Calu3 (cell line): ENCODE data around the gene GPR153. TPM values are rescaled to one million over a fixed set of nuclear protein-coding genes. Genes with fewer than 3 reads are reported as not detected.

Experiments
- BruUV-seq: library from RNA; stranded (reverse); fragments of 400-500 nt; replicated peaks from 2 replicates; lab custom pipeline; 2021; lab: Mats Ljungman, UMichigan
- CTCF ChIA-PET: fragments of 300-600 bp; sonication (Branson Sonifier 250); formaldehyde crosslinking; loops from one replicate; lab custom pipeline; 2022; ENCODE audit warnings: antibody characterized with exemption; lab: Charles Lee
- DNase-seq: peaks from one replicate; pipeline ENCODE4 v3.0.0; 2022
- H3K27ac Mint-ChIP-seq: one replicate; pipeline ENCODE4 v1.8.0; 2022; ENCODE audit warnings: mixed read lengths; ENCODE audit not compliant: unreplicated experiment
- H3K27me3 Mint-ChIP-seq: one replicate; pipeline ENCODE4 v1.8.0; 2022; ENCODE audit warnings: mixed read lengths; ENCODE audit not compliant: unreplicated experiment
- H3K36me3 Mint-ChIP-seq: one replicate; pipeline ENCODE4 v1.8.0; 2022; ENCODE audit warnings: mild to moderate bottlenecking, moderate library complexity, mixed read lengths; ENCODE audit not compliant: insufficient read depth, unreplicated experiment
- H3K4me1 Mint-ChIP-seq: one replicate; pipeline ENCODE4 v1.8.0; 2022; ENCODE audit warnings: mild to moderate bottlenecking, low read depth, mixed read lengths; ENCODE audit not compliant: unreplicated experiment
- H3K4me3 Mint-ChIP-seq: one replicate; pipeline ENCODE4 v1.8.0; 2022; ENCODE audit warnings: mild to moderate bottlenecking, low read depth, moderate library complexity, mixed read lengths; ENCODE audit not compliant: unreplicated experiment
- H3K9me3 Mint-ChIP-seq: one replicate; pipeline ENCODE4 v1.8.0; 2022; ENCODE audit warnings: low read depth, mixed read lengths; ENCODE audit not compliant: unreplicated experiment
- intact Hi-C: fragments of 100-400 bp; cut with micrococcal nuclease; formaldehyde crosslinking; loops from one replicate; pipeline ENCODE4 v1.10.0; 2022; ENCODE audit not compliant: unreplicated experiment
- total RNA-seq: library from RNA; stranded (reverse); gene quantifications from 2 replicates; pipeline ENCODE4 v1.2.3, GENCODE V29; 2022
- TF ChIP-seq, protein P1 (sequence below): fragments of 200-600 bp; IDR thresholded peaks from one replicate; pipeline ENCODE4 v1.8.0; 2022; ENCODE audit warnings: antibody characterized with exemption; ENCODE audit not compliant: unreplicated experiment

GPR153 gene
- total RNA-seq, 1 experiment from 2014 or later = 3.7 TPM

DNA sequence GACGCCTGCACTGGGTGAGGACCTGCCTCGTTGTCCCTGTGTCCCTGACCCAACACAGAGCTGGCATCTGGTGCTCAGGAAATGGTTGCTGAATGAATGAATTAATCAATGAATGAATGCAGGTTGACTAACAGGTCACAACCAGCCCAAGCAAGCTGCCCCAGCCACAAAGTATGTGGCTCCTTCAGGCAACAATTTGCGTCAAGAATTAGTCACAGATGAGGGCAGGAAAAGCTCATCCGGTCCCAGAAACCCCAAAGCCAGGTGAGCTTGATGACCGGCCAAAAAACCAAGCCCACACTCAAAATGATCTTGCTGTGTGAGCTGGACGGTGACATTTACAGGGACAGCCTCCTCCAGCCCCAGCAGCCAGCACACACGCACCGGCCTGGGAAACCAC is 40.6 kb upstream of the GPR153 start:
- DNase-seq = no peak
- intact Hi-C loops = no loop called here
- Mint-ChIP-seq H3K27ac (no peak overlapping the region), H3K9me3 (no peaks in the 10 kb centered on the region), H3K36me3 (no peaks in the 10 kb centered on the region), H3K4me1 (peaks cover 21% of the 10 kb centered on the region), H3K4me3 (no peak overlapping the region), H3K27me3 (no peaks in the 10 kb centered on the region)
- TF ChIP-seq, protein P1, sequence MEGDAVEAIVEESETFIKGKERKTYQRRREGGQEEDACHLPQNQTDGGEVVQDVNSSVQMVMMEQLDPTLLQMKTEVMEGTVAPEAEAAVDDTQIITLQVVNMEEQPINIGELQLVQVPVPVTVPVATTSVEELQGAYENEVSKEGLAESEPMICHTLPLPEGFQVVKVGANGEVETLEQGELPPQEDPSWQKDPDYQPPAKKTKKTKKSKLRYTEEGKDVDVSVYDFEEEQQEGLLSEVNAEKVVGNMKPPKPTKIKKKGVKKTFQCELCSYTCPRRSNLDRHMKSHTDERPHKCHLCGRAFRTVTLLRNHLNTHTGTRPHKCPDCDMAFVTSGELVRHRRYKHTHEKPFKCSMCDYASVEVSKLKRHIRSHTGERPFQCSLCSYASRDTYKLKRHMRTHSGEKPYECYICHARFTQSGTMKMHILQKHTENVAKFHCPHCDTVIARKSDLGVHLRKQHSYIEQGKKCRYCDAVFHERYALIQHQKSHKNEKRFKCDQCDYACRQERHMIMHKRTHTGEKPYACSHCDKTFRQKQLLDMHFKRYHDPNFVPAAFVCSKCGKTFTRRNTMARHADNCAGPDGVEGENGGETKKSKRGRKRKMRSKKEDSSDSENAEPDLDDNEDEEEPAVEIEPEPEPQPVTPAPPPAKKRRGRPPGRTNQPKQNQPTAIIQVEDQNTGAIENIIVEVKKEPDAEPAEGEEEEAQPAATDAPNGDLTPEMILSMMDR = no peak
- no TSS peak for BruUV-seq
- CTCF ChIA-PET = interaction anchor here (0.5 kb wide), 1 partner anchor 139 kb away, joined by 3 read pairs; no protein-coding TSS in a partner anchor

DNA sequence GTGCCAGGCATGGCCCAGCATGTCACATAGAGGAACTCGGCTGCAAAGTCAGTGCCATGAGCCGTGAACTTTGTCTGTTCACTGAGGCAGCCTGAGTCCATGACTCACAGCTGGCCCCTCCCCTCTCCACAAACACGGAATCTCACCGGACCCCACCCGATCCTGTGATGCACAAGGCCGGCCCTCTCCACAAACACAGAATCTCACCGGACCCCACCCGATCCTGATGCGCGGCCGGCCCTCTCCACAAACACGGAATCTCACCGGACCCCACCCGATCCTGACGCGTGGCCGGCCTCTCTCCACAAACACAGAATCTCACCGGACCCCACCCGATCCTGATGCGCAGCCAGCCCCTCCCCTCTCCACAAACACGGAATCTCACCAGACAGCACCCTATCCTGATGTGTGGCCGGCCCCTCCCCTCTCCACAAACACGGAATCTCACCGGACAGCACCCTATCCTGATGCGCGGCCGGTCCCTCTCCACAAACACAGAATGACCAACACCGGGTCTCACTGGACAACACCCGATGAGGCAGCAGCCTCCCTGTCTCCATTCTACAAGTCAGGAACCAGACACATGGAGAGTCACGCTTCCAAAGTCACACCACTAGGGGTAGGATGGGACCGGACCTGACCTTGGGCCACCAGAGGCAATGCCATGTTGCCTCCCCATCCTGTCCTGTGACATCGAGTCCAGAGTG is 39.6 kb upstream of the GPR153 start:
- BruUV-seq = no TSS peak
- TF ChIP-seq, protein P1 = no peak
- DNase-seq = peak; percentile 28

DNA sequence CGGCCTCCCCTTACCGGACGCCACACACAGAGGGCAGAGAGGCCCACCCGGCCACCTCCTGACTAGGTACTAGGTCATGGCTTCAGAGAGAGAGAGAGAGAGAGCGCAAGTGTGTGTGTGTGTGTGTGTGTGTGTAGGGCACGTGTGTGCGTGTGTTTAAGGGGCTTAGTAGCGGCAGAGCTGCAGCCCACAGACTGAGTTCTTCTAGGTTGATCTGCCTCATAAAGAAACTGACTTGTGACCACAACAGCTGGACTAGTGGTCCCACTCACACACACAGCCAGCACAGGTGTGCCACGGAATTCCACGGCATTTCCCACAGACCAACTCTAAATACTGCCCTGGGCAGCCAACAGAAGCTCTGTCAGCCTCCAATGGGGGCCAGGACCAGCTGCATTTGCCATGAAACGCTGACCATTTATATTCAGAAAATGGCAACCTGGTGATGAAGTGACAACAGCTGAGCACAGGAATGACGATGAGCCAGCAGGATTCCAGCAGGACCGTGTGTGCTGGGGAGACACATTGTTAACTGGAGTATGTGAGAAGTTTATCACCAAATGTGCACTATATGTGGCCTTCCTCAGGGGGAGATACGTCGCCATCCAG is 38.8 kb upstream of the GPR153 start:
- TF ChIP-seq, protein P1 = no peak
- Mint-ChIP-seq H3K27ac (no peak overlapping the region), H3K27me3 (no peaks in the 10 kb centered on the region), H3K36me3 (no peaks in the 10 kb centered on the region), H3K4me1 (peaks cover 21% of the 10 kb centered on the region), H3K9me3 (no peaks in the 10 kb centered on the region), H3K4me3 (peak overlapping the region; percentile 54)
- no TSS peak for BruUV-seq
- CTCF ChIA-PET = interaction anchor here (0.6 kb wide), 1 partner anchor 18 kb away, joined by 3 read pairs; no protein-coding TSS in a partner anchor
- intact Hi-C loops = no loop called here
- DNase-seq = no peak

More for the DNA sequence above, 39.6 kb upstream of the GPR153 start:
- CTCF ChIA-PET = interaction anchor here (0.6 kb wide), 1 partner anchor 18 kb away, joined by 3 read pairs; no protein-coding TSS in a partner anchor
- no peaks in the 10 kb centered on the region for H3K9me3 Mint-ChIP-seq
- H3K27ac Mint-ChIP-seq = peak overlapping the region; percentile 7
- H3K4me1 Mint-ChIP-seq = peaks cover 21% of the 10 kb centered on the region
- H3K4me3 Mint-ChIP-seq = peak overlapping the region; percentile 54
- H3K27me3 Mint-ChIP-seq = no peaks in the 10 kb centered on the region
- intact Hi-C loops = no loop called here
- no peaks in the 10 kb centered on the region for H3K36me3 Mint-ChIP-seq

DNA sequence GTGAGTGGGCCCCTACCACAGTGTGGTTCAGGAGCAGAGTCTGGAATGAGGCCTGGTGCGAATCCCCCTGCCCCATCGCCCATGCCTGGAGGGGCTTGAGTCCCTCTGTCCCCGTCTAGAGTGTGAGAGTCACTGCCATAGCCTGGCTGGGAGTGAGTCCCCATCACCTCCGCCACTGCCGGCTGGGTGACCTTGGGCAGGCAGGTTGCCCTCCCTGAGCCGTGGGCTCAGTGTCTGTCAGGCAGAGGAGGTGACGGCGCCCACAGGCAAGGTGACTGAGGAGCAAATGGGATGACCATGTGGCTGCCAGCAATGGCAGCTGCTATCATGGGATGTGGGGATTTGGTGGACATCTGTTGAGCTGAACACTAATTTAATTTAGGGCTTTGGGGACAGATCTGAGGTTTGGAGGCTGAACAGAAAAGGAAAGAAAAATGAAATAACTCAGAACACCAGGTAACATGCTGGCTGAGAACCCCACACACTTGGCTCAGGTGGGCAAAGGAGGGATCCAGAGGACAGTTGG is 38.1 kb upstream of the GPR153 start:
- Mint-ChIP-seq H3K9me3 (no peaks in the 10 kb centered on the region), H3K27me3 (no peaks in the 10 kb centered on the region), H3K4me1 (peaks cover 21% of the 10 kb centered on the region), H3K36me3 (no peaks in the 10 kb centered on the region), H3K27ac (no peak overlapping the region), H3K4me3 (no peak overlapping the region)
- BruUV-seq = no TSS peak
- no peak for DNase-seq
- TF ChIP-seq, protein P1 = no peak
- CTCF ChIA-PET = no interaction called here
- intact Hi-C loops = no loop called here
